Body of pancreas (tissue), 4 donors: ENCODE results near the gene ZCCHC10.

Source experiments
- POLR2A ChIP-seq, 3 donors: fragments of 450-650 bp; IDR thresholded peaks; one replicate each; pipeline ENCODE4 v1.6.1; 2016; ENCODE audit warnings: antibody characterized with exemption in 3 of 3, mild to moderate bottlenecking in 2 of 3
- TF ChIP-seq, protein P1 (sequence below), 7 experiments: fragments of 450-650 bp in 4 of 7; fragments of 200-600 bp in 3 of 7; sonication (generic) in 3 of 7; IDR thresholded peaks; one replicate each; pipeline ENCODE4 v1.5.1; 2016 to 2019; ENCODE audit warnings: antibody characterized with exemption in 7 of 7

DNA sequence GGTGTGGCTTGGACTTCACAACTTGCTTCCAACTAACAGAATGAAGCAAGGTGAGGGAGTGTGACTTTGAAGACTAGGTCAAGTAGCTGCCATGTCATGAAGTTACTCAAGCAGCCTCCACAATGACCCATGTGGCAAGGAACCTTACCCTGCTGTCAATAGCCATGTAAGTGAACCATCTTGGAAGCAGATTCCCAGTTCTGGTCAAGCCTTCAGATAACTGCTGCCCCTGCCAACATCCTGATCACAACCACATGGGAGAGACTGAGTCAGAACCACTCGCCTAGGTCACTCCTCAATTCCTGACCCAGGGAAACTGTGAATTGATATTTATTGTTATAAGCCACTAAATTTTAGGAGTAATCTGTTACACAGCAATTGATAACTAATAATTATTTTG is 10.9 kb downstream of the ZCCHC10 start:
- TF ChIP-seq, protein P1, sequence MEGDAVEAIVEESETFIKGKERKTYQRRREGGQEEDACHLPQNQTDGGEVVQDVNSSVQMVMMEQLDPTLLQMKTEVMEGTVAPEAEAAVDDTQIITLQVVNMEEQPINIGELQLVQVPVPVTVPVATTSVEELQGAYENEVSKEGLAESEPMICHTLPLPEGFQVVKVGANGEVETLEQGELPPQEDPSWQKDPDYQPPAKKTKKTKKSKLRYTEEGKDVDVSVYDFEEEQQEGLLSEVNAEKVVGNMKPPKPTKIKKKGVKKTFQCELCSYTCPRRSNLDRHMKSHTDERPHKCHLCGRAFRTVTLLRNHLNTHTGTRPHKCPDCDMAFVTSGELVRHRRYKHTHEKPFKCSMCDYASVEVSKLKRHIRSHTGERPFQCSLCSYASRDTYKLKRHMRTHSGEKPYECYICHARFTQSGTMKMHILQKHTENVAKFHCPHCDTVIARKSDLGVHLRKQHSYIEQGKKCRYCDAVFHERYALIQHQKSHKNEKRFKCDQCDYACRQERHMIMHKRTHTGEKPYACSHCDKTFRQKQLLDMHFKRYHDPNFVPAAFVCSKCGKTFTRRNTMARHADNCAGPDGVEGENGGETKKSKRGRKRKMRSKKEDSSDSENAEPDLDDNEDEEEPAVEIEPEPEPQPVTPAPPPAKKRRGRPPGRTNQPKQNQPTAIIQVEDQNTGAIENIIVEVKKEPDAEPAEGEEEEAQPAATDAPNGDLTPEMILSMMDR (IDR thresholded peaks at IDR 0.05): no peak
- TF ChIP-seq POLR2A (IDR thresholded peaks at IDR 0.05): no peak
